Measurements from ENCODE around the gene UQCC3. TPM values are rescaled to one million over a fixed set of nuclear protein-coding genes. Genes with fewer than 3 reads are reported as not detected.
A peak's percentile ranks its signal among the peaks of the same experiment; 100 is the strongest.

The UQCC3 gene
- total and polyA plus RNA-seq, 9 of the 15 experiments (the other 6 are each of a cell fraction or from before 2014, with no cell fraction given), result 3.3 to 44.3 (median 8.0) TPM

GRCh38 chr11:62627713-62628112 lies 43.8 kb upstream of the UQCC3 start:
- POLR2A ChIA-PET, result interaction anchor here (1.0 to 1.3 kb wide), 2 partner anchors 18 to 37 kb away, joined by 4 read pairs; partner anchors contain the start of genes C11orf98 and CSKMT
- H3K4me3 ChIP-seq, result no peak overlapping the region
- CTCF ChIA-PET (ENCODE audit: low intra/inter-chr PET ratio), result no interaction called here
- peaks cover 77% of the 10 kb centered on the region for H3K36me3 ChIP-seq (ENCODE audit: control insufficient read depth, insufficient read depth, low read length)
- H3K9me1 ChIP-seq (ENCODE audit: control insufficient read depth, insufficient read depth, low read length), result no peaks in the 10 kb centered on the region
- H2AFZ ChIP-seq (ENCODE audit: low read depth, low read length), result no peak overlapping the region
- FAIRE-seq, result no peak
- 89% methylated on average over 2 of the region's 3 CpGs for WGBS (ENCODE audit: insufficient coverage, low coverage, missing lambda C conversion rate)
- no peak overlapping the region for H3K27ac ChIP-seq (ENCODE audit: extremely low read depth, low read depth, low read length)
- no peaks in the 10 kb centered on the region for H3K27me3 ChIP-seq (ENCODE audit: control insufficient read depth in 2 of 2, insufficient read depth in 2 of 2, low read length in 2 of 2)
- no peak overlapping the region for H3K4me2 ChIP-seq (ENCODE audit: insufficient read depth, low read length)
- no peak overlapping the region for H3K9ac ChIP-seq (ENCODE audit: insufficient read depth in 1 of 2, low read depth in 2 of 2, low read length in 2 of 2)
- H4K20me1 ChIP-seq (replicated peaks; ENCODE audit: control insufficient read depth, insufficient read depth, low read length), result no peaks in the 10 kb centered on the region; the same call in 1 of the 2 replicates
- BruUV-seq (replicated peaks), result no TSS peak
- DNase-seq (ENCODE audit: extremely low read depth in 1 of 4, low spot score in 3 of 4), result no peak
- in situ Hi-C loops (cut with MboI), result loop anchor here (10.0 kb wide), 1 partner anchor 1203 kb away; the partner anchor contains the start of gene CPSF7
- no peaks in the 10 kb centered on the region for H3K4me1 ChIP-seq (replicated peaks in 1 of 2; ENCODE audit: control insufficient read depth in 2 of 2, insufficient read depth in 2 of 2, low read length in 2 of 2)
- no peaks in the 10 kb centered on the region for H3K79me2 ChIP-seq (ENCODE audit: control insufficient read depth, insufficient read depth, low read length)
- TF ChIP-seq ZBTB34 (CRISPR knock-in tag; IDR thresholded peaks at IDR 0.05) (no peak), PCBP2 (IDR thresholded peaks at IDR 0.05; ENCODE audit: low read depth, low read length, poor library complexity, severe bottlenecking) (no peak), CUX1 (CRISPR knock-in tag; IDR thresholded peaks at IDR 0.05) (no peak), ZC3H4 (CRISPR knock-in tag; IDR thresholded peaks at IDR 0.05; ENCODE audit: borderline replicate concordance) (no peak), RAD21 (CRISPR knock-in tag; conservative IDR thresholded peaks at IDR 0.05 in 1 of 2, IDR thresholded peaks at IDR 0.05 in 1 of 2) (peak in 1 of 2 experiments; percentile 17; a peak in 1 of 4 replicates), CTCF (IDR thresholded peaks at IDR 0.05 in 2 of 3, conservative IDR thresholded peaks at IDR 0.05 in 1 of 3; ENCODE audit: insufficient read depth in 2 of 3, low read depth in 1 of 3, low read length in 3 of 3) (peak in 2 of 3 experiments; percentile 19 to 32; a peak in 1 of 6 replicates), POLR2A (conservative IDR thresholded peaks at IDR 0.05) (peak; percentile 44), LCOR (CRISPR knock-in tag; IDR thresholded peaks at IDR 0.05) (no peak), JUN (IDR thresholded peaks at IDR 0.05; ENCODE audit: borderline replicate concordance, low read depth, low read length) (no peak), JUN (CRISPR knock-in tag; IDR thresholded peaks at IDR 0.05; ENCODE audit: borderline replicate concordance) (no peak), ZNF398 (CRISPR knock-in tag; IDR thresholded peaks at IDR 0.05) (no peak)
- ATAC-seq, result peak; percentile 58
- no peaks in the 10 kb centered on the region for H3K9me3 ChIP-seq (replicated peaks; ENCODE audit: control insufficient read depth, insufficient read depth, low read depth, low read length)
- intact Hi-C loops (cut with micrococcal nuclease), result no loop called here
